Stomach (tissue), 9 donors: ENCODE results near the gene PEDS1. TPM values are rescaled to one million over a fixed set of nuclear protein-coding genes. Genes with fewer than 3 reads are reported as not detected.
"Not testable (repeated sequence)": the region's sequence is repeated elsewhere in the genome, so short reads cannot be mapped to it uniquely, and the experiment has no call there.

Source experiments
- DNase-seq, 2 donors: peaks; one replicate each; pipeline versions ENCODE4 v3.0.0 to v3.0.0-alpha.2; 2013 to 2019
- H3K27ac ChIP-seq, 5 donors: fragments of 200-600 bp in 4 of 5; sonication (generic) in 4 of 5; one replicate each; pipeline ENCODE4 v1.5.1; 2013 to 2019; ENCODE audit warnings: mild to moderate bottlenecking in 1 of 5, moderate library complexity in 1 of 5
- H3K27me3 ChIP-seq, 3 donors: fragments of 200-600 bp; sonication (generic); one replicate each; pipeline ENCODE4 v1.5.1; 2017 to 2019; ENCODE audit warnings: mixed run types in 1 of 3
- H3K36me3 ChIP-seq, 4 donors: fragments of 200-600 bp; sonication (generic); 1 replicate in 3 of 4; 2 replicates in 1 of 4; pipeline ENCODE4 v1.5.1; 2016 to 2019
- H3K4me1 ChIP-seq, 4 donors: fragments of 200-600 bp; sonication (generic); one replicate each; pipeline ENCODE4 v1.5.1; 2016 to 2019
- H3K4me3 ChIP-seq, 4 donors: fragments of 200-600 bp; sonication (generic) in 3 of 4; one replicate each; pipeline ENCODE4 v1.5.1; 2016 to 2019; ENCODE audit warnings: mild to moderate bottlenecking in 1 of 4
- H3K9me3 ChIP-seq, 4 donors: fragments of 200-600 bp; sonication (generic); one replicate each; pipeline ENCODE4 v1.5.1; 2016 to 2019
- CTCF ChIP-seq, 7 experiments: fragments of 450-650 bp in 4 of 7; fragments of 200-600 bp in 3 of 7; sonication (generic) in 3 of 7; IDR thresholded peaks; one replicate each; pipeline ENCODE4 v1.5.1; 2016 to 2019; ENCODE audit warnings: antibody characterized with exemption in 7 of 7, control low read depth in 2 of 7, mild to moderate bottlenecking in 1 of 7
- EP300 ChIP-seq: sonication (generic); formaldehyde crosslinking; IDR thresholded peaks from one replicate; pipeline ENCODE4 v1.6.1; 2017; ENCODE audit warnings: antibody characterized with exemption
- POLR2A ChIP-seq, 4 donors: fragments of 450-650 bp; IDR thresholded peaks; one replicate each; pipeline ENCODE4 v1.6.1; 2016; ENCODE audit warnings: antibody characterized with exemption in 4 of 4, control low read depth in 2 of 4, mild to moderate bottlenecking in 1 of 4, moderate library complexity in 1 of 4
- POLR2AphosphoS5 ChIP-seq, 3 donors: sonication (generic); formaldehyde crosslinking; IDR thresholded peaks; one replicate each; pipeline ENCODE4 v1.6.1; 2016; ENCODE audit warnings: antibody characterized with exemption in 3 of 3
- WGBS, 5 donors: extraction: QIAGEN DNeasy Blood & Tissue Kit in 3 of 5; methylation state at CpG; one replicate each; pipeline versions ENCODE4 v1.1.5 to v1.1.7; 2013 to 2018; 5-methylcytosine and 5-hydroxymethylcytosine counted together
- intact Hi-C: fragments of 100-400 bp; cut with DNase I; formaldehyde crosslinking; loops from one replicate; pipeline ENCODE4 v1.15.1; 2023; ENCODE audit warnings: low total_unique reads
- polyA plus RNA-seq, 3 donors: library from polyadenylated mRNA; stranded (reverse); fragments of 200-250 nt; gene quantifications; one replicate each; pipeline ENCODE4 v1.2.3, GENCODE V29; 2013
- total RNA-seq, 5 donors: library from RNA; depleted of rRNA; stranded (reverse); fragments of >200 nt; gene quantifications; one replicate each; pipeline versions ENCODE4 v1.1.0 to v1.2.3, GENCODE V29; 2014 to 2016
- donor health status: healthy with polysubstance abuse.
- donor health status: Bipolar disorder and iron deficiency.
- donor health status: healthy.

Gene PEDS1
- total and polyA plus RNA-seq, 8 donors, result 1.8 to 79.4 (median 17.5) TPM

GRCh38 chr20:50185426-50185825 is 31.9 kb upstream of the PEDS1 start:
- Histone ChIP-seq H3K4me3 (no peak overlapping the region), H3K27me3 (no peaks in the 10 kb centered on the region), H3K4me1 (peaks cover 10 to 31% (median 20%) of the 10 kb centered on the region in 4 donors), H3K9me3 (no peaks in the 10 kb centered on the region), H3K36me3 (no peaks in the 10 kb centered on the region), H3K27ac (no peak overlapping the region)
- DNase-seq, result no peak
- 87 to 95% (median 91%) methylated on average over 5 of the region's 5 CpGs for WGBS, 5 donors
- intact Hi-C loops, result loop anchor here (5.0 kb wide), 1 partner anchor 392 kb away; no protein-coding TSS in a partner anchor
- TF ChIP-seq POLR2A (IDR thresholded peaks at IDR 0.05) (no peak), CTCF (IDR thresholded peaks at IDR 0.05) (no peak), EP300 (no peak), POLR2AphosphoS5 (IDR thresholded peaks at IDR 0.05) (no peak)

- peaks cover 3 to 25% (median 8%) of the 10 kb centered on the region in 4 donors for H3K4me1 ChIP-seq
- H3K27ac ChIP-seq, result no peak overlapping the region
- H3K27me3 ChIP-seq, result no peaks in the 10 kb centered on the region
- no peak overlapping the region for H3K4me3 ChIP-seq
- 68 to 79% (median 77%) methylated on average over 2 of the region's 2 CpGs for WGBS, 5 donors
- TF ChIP-seq CTCF (IDR thresholded peaks at IDR 0.05), result no peak
- no peak for TF ChIP-seq POLR2AphosphoS5 (IDR thresholded peaks at IDR 0.05)
- TF ChIP-seq EP300, result no peak
- no peak for TF ChIP-seq POLR2A (IDR thresholded peaks at IDR 0.05)
- intact Hi-C loops, result no loop called here
- no peaks in the 10 kb centered on the region for H3K36me3 ChIP-seq
- DNase-seq, result no peak
- no peaks in the 10 kb centered on the region for H3K9me3 ChIP-seq
These were observed 28.8 kb upstream of the PEDS1 start for GRCh38 chr20:50182346-50182745.

- Histone ChIP-seq H3K27ac (no peak overlapping the region), H3K27me3 (no peaks in the 10 kb centered on the region), H3K9me3 (no peaks in the 10 kb centered on the region), H3K4me3 (no peak overlapping the region), H3K36me3 (no peaks in the 10 kb centered on the region), H3K4me1 (peaks cover 0 to 15% (median 2%) of the 10 kb centered on the region in 4 donors)
- no peak for DNase-seq
- intact Hi-C loops, result no loop called here
- 93 to 96% (median 94%) methylated on average over 10 of the region's 10 CpGs for WGBS, 5 donors
- TF ChIP-seq EP300, result no peak
- TF ChIP-seq POLR2AphosphoS5 (IDR thresholded peaks at IDR 0.05), result no peak
- TF ChIP-seq CTCF (IDR thresholded peaks at IDR 0.05), result no peak
These were observed 27.8 kb upstream of the PEDS1 start for GRCh38 chr20:50181344-50181743.

- intact Hi-C loops, result loop anchor here (10.0 kb wide), 1 partner anchor 194 kb away; the partner anchor contains the start of gene SNAI1
These were observed 25.1 kb upstream of the PEDS1 start for GRCh38 chr20:50178672-50179071.

More at GRCh38 chr20:50178672-50179071, 25.1 kb upstream of the PEDS1 start:
- 74 to 87% (median 81%) methylated on average over 9 of the region's 9 CpGs for WGBS, 5 donors
- not testable (repeated sequence) for H3K9me3 ChIP-seq, H3K36me3 ChIP-seq, H3K27ac ChIP-seq, H3K27me3 ChIP-seq, H3K4me3 ChIP-seq, DNase-seq
- H3K4me1 ChIP-seq, result peaks cover 0 to 12% (median 2%) of the 10 kb centered on the region in 4 donors
